Esophagus (tissue), 2 donors: ENCODE measurements around the gene ADA. TPM values are rescaled to one million over a fixed set of nuclear protein-coding genes. Genes with fewer than 3 reads are reported as not detected.
A peak's percentile ranks its signal among the peaks of the same experiment; 100 is the strongest.
"Not testable (repeated sequence)": the region's sequence is repeated elsewhere in the genome, so short reads cannot be mapped to it uniquely, and the experiment has no call there.

Experiments used
- H3K27ac ChIP-seq, 2 donors: one replicate each; pipeline ENCODE4 v1.5.1; 2013; ENCODE audit warnings: low read depth in 2 of 2, mild to moderate bottlenecking in 2 of 2, inconsistent platforms in 1 of 2, low read length in 1 of 2, moderate library complexity in 1 of 2
- H3K27me3 ChIP-seq, 2 donors: one replicate each; pipeline ENCODE4 v1.6.1; 2013; ENCODE audit warnings: low read length in 2 of 2, control low read depth in 1 of 2, mild to moderate bottlenecking in 1 of 2; ENCODE audit not compliant: insufficient read depth in 2 of 2, control insufficient read depth in 1 of 2
- H3K36me3 ChIP-seq, 2 donors: one replicate each; pipeline ENCODE4 v1.6.1; 2013; ENCODE audit warnings: low read length in 1 of 2; ENCODE audit not compliant: control insufficient read depth in 2 of 2, insufficient read depth in 2 of 2
- H3K4me1 ChIP-seq, 2 donors: one replicate each; pipeline ENCODE4 v1.6.1; 2013; ENCODE audit warnings: low read length in 1 of 2; ENCODE audit not compliant: control insufficient read depth in 2 of 2, insufficient read depth in 2 of 2
- H3K4me3 ChIP-seq, 2 donors: one replicate each; pipeline ENCODE4 v1.5.1; 2013; ENCODE audit warnings: low read length in 2 of 2, mild to moderate bottlenecking in 2 of 2, low read depth in 1 of 2, moderate library complexity in 1 of 2
- H3K9me3 ChIP-seq, 2 donors: one replicate each; pipeline ENCODE4 v1.6.1; 2013; ENCODE audit warnings: mild to moderate bottlenecking in 2 of 2, low read depth in 1 of 2, low read length in 1 of 2, moderate library complexity in 1 of 2; ENCODE audit not compliant: control insufficient read depth in 2 of 2, insufficient read depth in 1 of 2
- WGBS, 2 donors: extraction: QIAGEN DNeasy Blood & Tissue Kit; methylation state at CpG; one replicate each; pipeline ENCODE4 v1.1.7; 2013; 5-methylcytosine and 5-hydroxymethylcytosine counted together
- polyA plus RNA-seq, 2 donors: library from polyadenylated mRNA; stranded (reverse); fragments of 200-250 nt; gene quantifications; one replicate each; pipeline ENCODE4 v1.2.3, GENCODE V29; 2013
- donor health status: healthy with polysubstance abuse.
- donor health status: Bipolar disorder and iron deficiency.

The ADA gene
- polyA plus RNA-seq, 2 donors, result 5.6 to 8.8 TPM

GRCh38 chr20:44592366-44592765 lies 59.1 kb downstream of the ADA start:
- Histone ChIP-seq H3K4me1 (no peaks in the 10 kb centered on the region), H3K27me3 (no peaks in the 10 kb centered on the region), H3K36me3 (no peaks in the 10 kb centered on the region), H3K27ac (peak overlapping the region in 1 of 2 donors; percentile 8), H3K9me3 (no peaks in the 10 kb centered on the region), H3K4me3 (no peak overlapping the region)
- 72 to 84% methylated on average over 3 of the region's 3 CpGs for WGBS, 2 donors

- no peaks in the 10 kb centered on the region for H3K9me3 ChIP-seq
- no peak overlapping the region for H3K27ac ChIP-seq
- no peak overlapping the region for H3K4me3 ChIP-seq
- peaks cover 0 to 1% of the 10 kb centered on the region in 2 donors for H3K4me1 ChIP-seq
- H3K27me3 ChIP-seq, result no peaks in the 10 kb centered on the region
- WGBS, 2 donors, result 90 to 91% methylated on average over 9 of the region's 9 CpGs
- no peaks in the 10 kb centered on the region for H3K36me3 ChIP-seq
Measured at GRCh38 chr20:44590980-44591778, 60.3 kb downstream of the ADA start.

- H3K9me3 ChIP-seq, result no peaks in the 10 kb centered on the region
- no peak overlapping the region for H3K4me3 ChIP-seq
- no peaks in the 10 kb centered on the region for H3K36me3 ChIP-seq
- no peaks in the 10 kb centered on the region for H3K27me3 ChIP-seq
- H3K4me1 ChIP-seq, result peaks cover 0 to 1% of the 10 kb centered on the region in 2 donors
- no peak overlapping the region for H3K27ac ChIP-seq
- 78 to 84% methylated on average over 4 of the region's 4 CpGs for WGBS, 2 donors
Measured at GRCh38 chr20:44589537-44589936, 62.0 kb downstream of the ADA start.

- H3K4me3 ChIP-seq, H3K27ac ChIP-seq, H3K27me3 ChIP-seq, H3K4me1 ChIP-seq, H3K36me3 ChIP-seq, H3K9me3 ChIP-seq: not testable (repeated sequence)
- WGBS, 2 donors, result 93 to 94% methylated on average over 9 of the region's 9 CpGs
Measured at GRCh38 chr20:44588321-44588720, 63.2 kb downstream of the ADA start.

DNA sequence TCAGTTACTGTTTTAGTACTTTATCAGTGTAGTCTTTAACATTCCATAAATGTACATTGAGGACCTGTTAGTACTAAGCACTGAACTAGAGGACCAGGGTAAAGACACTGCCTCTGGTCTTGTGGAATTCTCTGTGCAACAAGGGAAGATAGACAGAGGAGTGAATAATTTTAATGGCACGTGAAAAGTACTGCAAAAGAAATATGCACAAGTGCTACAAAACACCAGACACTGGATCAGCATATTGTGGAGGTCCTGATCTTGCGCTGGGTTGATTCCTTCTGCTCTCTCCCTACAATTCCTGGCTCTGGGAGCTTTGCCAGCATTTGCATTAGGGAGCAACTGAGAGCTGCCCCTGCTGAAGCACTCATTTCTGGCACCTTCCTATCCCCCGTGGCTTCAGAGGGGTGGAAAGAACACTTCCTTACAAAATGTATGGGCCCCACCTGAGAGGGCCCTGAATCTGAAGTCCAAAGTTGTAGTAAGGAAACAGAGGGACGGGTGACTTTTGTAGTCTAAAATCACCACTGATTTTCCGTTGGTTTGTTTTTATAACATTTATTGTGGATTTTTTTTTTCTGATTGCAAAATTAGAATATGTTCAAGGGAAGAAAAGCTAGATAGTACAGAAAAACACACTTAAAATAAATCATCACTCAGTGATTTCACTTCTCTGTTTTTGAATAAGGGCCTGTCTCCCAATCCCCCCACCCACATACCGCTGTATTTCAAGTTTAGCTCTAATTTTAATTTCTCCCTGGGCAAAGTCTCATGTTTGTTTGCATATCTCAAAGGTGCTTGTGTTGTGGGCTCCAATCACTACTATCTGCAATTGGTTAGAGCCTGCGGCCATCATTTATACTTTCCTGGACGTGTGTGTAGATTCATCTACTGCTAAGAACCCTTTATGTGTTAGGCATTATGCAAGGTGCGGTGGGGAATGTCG lies 64.2 kb downstream of the ADA start:
- no peaks in the 10 kb centered on the region for H3K27me3 ChIP-seq
- no peaks in the 10 kb centered on the region for H3K9me3 ChIP-seq
- H3K4me3 ChIP-seq, result no peak overlapping the region
- no peaks in the 10 kb centered on the region for H3K36me3 ChIP-seq
- H3K4me1 ChIP-seq, result peaks cover 0 to 1% of the 10 kb centered on the region in 2 donors
- H3K27ac ChIP-seq, result peak overlapping the region in 1 of 2 donors; percentile 18
- 71 to 76% methylated on average over 10 of the region's 10 CpGs for WGBS, 2 donors

GRCh38 chr20:44586289-44586911 lies 65.1 kb downstream of the ADA start:
- Histone ChIP-seq H3K4me1 (peaks cover 0 to 1% of the 10 kb centered on the region in 2 donors), H3K9me3 (no peaks in the 10 kb centered on the region), H3K4me3 (no peak overlapping the region), H3K27ac (peak overlapping the region; percentile 11 to 33), H3K36me3 (no peaks in the 10 kb centered on the region), H3K27me3 (no peaks in the 10 kb centered on the region)
- 66 to 79% methylated on average over 3 of the region's 3 CpGs for WGBS, 2 donors

- Histone ChIP-seq H3K4me3 (no peak overlapping the region), H3K27me3 (no peaks in the 10 kb centered on the region)
- WGBS, 2 donors, result 79 to 81% methylated on average over 6 of the region's 6 CpGs
Measured at GRCh38 chr20:44585057-44585963, 66.2 kb downstream of the ADA start.

GRCh38 chr20:44584162-44584561 lies 67.3 kb downstream of the ADA start:
- H3K9me3 ChIP-seq, result no peaks in the 10 kb centered on the region
- H3K36me3 ChIP-seq, result no peaks in the 10 kb centered on the region
- 80 to 86% methylated on average over 4 of the region's 4 CpGs for WGBS, 2 donors
- no peak overlapping the region for H3K27ac ChIP-seq
- no peaks in the 10 kb centered on the region for H3K27me3 ChIP-seq
- peaks cover 0 to 1% of the 10 kb centered on the region in 2 donors for H3K4me1 ChIP-seq
- peak overlapping the region in 1 of 2 donors; percentile 38 for H3K4me3 ChIP-seq

More at GRCh38 chr20:44585057-44585963, 66.2 kb downstream of the ADA start:
- Histone ChIP-seq H3K36me3 (no peaks in the 10 kb centered on the region), H3K4me1 (peaks cover 0 to 1% of the 10 kb centered on the region in 2 donors), H3K9me3 (no peaks in the 10 kb centered on the region), H3K27ac (peak overlapping the region in 1 of 2 donors; percentile 69)
